Measurements from ENCODE around the gene CCDC92.

- no peak for TF ChIP-seq CTCF (conservative IDR thresholded peaks at IDR 0.05 in 1 of 2, IDR thresholded peaks at IDR 0.05 in 1 of 2; ENCODE audit: extremely low read depth in 1 of 2, insufficient read depth in 1 of 2, low read depth in 1 of 2, low read length in 2 of 2)
- TF ChIP-seq EZH2 (IDR thresholded peaks at IDR 0.05; ENCODE audit: borderline replicate concordance, low read length) = no peak
These were observed 12.4 kb downstream of the CCDC92 start for GRCh38 chr12:123960029-123960735.

All from mammary epithelial cell (primary cell).